Progenitor cell of endocrine pancreas (in vitro differentiated cells): ENCODE results near the gene CTNNBIP1. TPM values are rescaled to one million over a fixed set of nuclear protein-coding genes. Genes with fewer than 3 reads are reported as not detected.

Experiments
- DNase-seq: peaks from one replicate; pipeline ENCODE4 v3.0.0; 2021; ENCODE audit warnings: low spot score; ENCODE audit not compliant: unreplicated experiment
- H3K27ac Mint-ChIP-seq: 2 replicates; pipeline ENCODE4 v1.8.0; 2021; ENCODE audit warnings: mild to moderate bottlenecking, moderate library complexity, mixed read lengths
- H3K27me3 Mint-ChIP-seq: 2 replicates; pipeline ENCODE4 v1.8.0; 2021; ENCODE audit warnings: mixed read lengths
- H3K36me3 Mint-ChIP-seq: 2 replicates; pipeline ENCODE4 v1.8.0; 2022; ENCODE audit warnings: mixed read lengths; ENCODE audit not compliant: insufficient read depth
- H3K4me1 Mint-ChIP-seq: 2 replicates; pipeline ENCODE4 v1.8.0; 2021; ENCODE audit warnings: low read depth, mixed read lengths
- H3K4me3 Mint-ChIP-seq: 2 replicates; pipeline ENCODE4 v1.8.0; 2021; ENCODE audit warnings: low read depth, mild to moderate bottlenecking, moderate library complexity, mixed read lengths
- H3K9me3 Mint-ChIP-seq: 2 replicates; pipeline ENCODE4 v1.8.0; 2021; ENCODE audit warnings: low read depth, mixed read lengths
- total RNA-seq: library from RNA; stranded (reverse); gene quantifications from 2 replicates; pipeline ENCODE4 v1.2.1, GENCODE V29; 2021
- TF ChIP-seq, protein P1 (sequence below): fragments of 200-600 bp; sonication (generic); IDR thresholded peaks from one replicate; pipeline ENCODE4 v1.5.0; 2021; ENCODE audit warnings: antibody characterized with exemption, mild to moderate bottlenecking; ENCODE audit not compliant: unreplicated experiment

The CTNNBIP1 gene
- total RNA-seq, 1 donor from 2014 or later = 79.9 TPM

DNA sequence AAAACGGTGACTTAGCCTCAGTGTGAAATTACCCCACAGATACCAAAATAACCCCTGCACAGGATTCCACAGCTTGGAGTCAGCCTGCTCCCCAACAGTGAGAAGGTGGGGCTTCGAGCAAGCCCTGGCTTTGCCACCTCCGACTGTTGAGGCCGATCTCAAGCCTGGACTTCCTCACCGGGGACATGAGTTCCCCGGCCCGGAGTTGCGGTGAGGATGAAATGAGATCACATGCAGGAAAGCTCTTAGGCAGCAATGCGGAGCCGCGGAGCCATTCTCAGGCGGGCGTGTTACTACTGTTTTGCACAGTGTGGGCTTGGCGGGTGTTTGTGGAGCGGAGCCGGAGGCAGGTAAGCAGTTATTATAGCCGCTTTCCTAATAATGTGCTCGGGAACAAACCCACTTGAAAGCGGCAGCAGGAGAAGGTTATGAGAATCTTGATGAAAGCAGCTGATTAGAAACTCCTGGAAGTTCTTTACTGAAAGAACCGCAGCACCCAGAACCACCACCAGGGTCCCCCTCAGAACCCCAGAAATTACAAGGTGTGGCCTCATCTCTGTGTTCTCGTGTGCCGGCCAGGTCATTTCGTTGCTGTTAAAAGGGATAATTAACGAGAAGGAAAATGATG lies 82.4 kb downstream of the CTNNBIP1 start:
- TF ChIP-seq, protein P1, sequence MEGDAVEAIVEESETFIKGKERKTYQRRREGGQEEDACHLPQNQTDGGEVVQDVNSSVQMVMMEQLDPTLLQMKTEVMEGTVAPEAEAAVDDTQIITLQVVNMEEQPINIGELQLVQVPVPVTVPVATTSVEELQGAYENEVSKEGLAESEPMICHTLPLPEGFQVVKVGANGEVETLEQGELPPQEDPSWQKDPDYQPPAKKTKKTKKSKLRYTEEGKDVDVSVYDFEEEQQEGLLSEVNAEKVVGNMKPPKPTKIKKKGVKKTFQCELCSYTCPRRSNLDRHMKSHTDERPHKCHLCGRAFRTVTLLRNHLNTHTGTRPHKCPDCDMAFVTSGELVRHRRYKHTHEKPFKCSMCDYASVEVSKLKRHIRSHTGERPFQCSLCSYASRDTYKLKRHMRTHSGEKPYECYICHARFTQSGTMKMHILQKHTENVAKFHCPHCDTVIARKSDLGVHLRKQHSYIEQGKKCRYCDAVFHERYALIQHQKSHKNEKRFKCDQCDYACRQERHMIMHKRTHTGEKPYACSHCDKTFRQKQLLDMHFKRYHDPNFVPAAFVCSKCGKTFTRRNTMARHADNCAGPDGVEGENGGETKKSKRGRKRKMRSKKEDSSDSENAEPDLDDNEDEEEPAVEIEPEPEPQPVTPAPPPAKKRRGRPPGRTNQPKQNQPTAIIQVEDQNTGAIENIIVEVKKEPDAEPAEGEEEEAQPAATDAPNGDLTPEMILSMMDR = peak; percentile 46
- H3K27me3 Mint-ChIP-seq = peaks cover 26% of the 10 kb centered on the region
- no peaks in the 10 kb centered on the region for H3K9me3 Mint-ChIP-seq
- peaks cover 11% of the 10 kb centered on the region for H3K4me1 Mint-ChIP-seq
- H3K4me3 Mint-ChIP-seq = no peak overlapping the region
- DNase-seq = no peak
- H3K36me3 Mint-ChIP-seq = no peaks in the 10 kb centered on the region
- peak overlapping the region; percentile 80 for H3K27ac Mint-ChIP-seq

DNA sequence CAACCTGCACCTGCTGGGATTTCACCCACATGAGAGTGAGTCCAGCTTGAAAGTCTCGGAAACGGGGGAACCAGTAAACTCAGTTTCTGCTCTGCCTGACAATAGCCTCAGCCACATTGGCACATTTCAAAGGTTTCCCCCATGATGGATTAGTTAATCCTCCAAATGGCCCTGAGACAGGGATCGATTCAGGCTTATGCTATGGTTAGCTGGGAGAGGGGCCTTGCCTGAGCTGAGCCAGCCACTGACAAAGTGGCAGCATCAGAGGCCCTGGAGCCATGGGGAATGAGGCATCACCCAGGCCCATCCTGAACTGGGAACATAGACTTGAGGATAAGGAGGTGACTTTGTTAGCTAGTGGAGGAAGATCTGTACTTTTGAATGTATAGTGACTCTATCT lies 83.5 kb downstream of the CTNNBIP1 start:
- H3K27me3 Mint-ChIP-seq = peaks cover 26% of the 10 kb centered on the region
- DNase-seq = no peak
- H3K27ac Mint-ChIP-seq = no peak overlapping the region
- no peaks in the 10 kb centered on the region for H3K9me3 Mint-ChIP-seq
- peaks cover 22% of the 10 kb centered on the region for H3K4me1 Mint-ChIP-seq
- H3K4me3 Mint-ChIP-seq = no peak overlapping the region
- TF ChIP-seq, protein P1 = no peak
- no peaks in the 10 kb centered on the region for H3K36me3 Mint-ChIP-seq

DNA sequence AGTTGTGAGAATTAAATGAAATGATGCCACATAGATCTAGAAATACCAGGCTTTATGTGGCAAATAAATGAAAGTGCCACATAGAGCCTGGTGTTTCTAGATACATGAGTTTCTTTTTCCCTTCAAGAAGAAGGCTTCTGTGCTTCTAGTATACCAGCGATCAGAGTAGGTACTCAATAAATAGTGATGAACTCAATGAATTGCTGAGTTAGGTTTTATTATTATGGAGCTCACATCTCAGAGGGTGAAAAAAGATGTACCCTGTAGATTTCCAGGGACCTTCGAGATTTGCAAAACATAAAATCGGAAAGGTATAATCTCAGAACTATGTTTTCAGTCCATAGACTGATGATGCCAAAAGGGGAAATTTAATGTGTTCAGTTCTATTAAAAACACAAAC lies 84.0 kb downstream of the CTNNBIP1 start:
- H3K27me3 Mint-ChIP-seq = peaks cover 26% of the 10 kb centered on the region
- H3K27ac Mint-ChIP-seq = no peak overlapping the region
- H3K9me3 Mint-ChIP-seq = no peaks in the 10 kb centered on the region
- TF ChIP-seq, protein P1 = no peak
- no peaks in the 10 kb centered on the region for H3K36me3 Mint-ChIP-seq
- no peak for DNase-seq
- no peak overlapping the region for H3K4me3 Mint-ChIP-seq
- peaks cover 22% of the 10 kb centered on the region for H3K4me1 Mint-ChIP-seq

GRCh38 chr1:9825093-9826074 lies 84.7 kb downstream of the CTNNBIP1 start:
- H3K9me3 Mint-ChIP-seq = no peaks in the 10 kb centered on the region
- TF ChIP-seq, protein P1 = no peak
- peak overlapping the region; percentile 38 for H3K27ac Mint-ChIP-seq
- H3K36me3 Mint-ChIP-seq = peaks cover 1% of the 10 kb centered on the region
- H3K4me3 Mint-ChIP-seq = peak overlapping the region; percentile 72
- no peak for DNase-seq
- H3K4me1 Mint-ChIP-seq = peaks cover 24% of the 10 kb centered on the region
- H3K27me3 Mint-ChIP-seq = peaks cover 26% of the 10 kb centered on the region

DNA sequence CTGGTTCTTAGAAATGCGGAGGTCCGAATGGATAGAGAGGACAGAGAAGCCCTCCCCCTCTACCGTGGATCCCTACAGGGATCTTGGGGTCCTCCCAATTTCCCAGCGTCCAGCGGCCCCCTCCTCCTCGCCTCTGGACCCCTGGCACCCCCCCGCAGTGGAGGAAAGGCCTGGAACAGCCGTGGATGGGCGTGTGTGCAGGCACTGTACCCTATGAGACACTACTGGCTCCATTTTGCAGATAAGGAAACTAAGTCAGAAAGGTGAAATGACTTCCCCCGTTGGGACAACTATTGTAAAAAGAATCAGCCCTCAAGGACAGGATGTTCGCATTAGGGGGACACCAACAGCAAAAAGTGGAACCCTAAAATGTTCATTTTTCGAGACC lies 85.4 kb downstream of the CTNNBIP1 start:
- Mint-ChIP-seq H3K4me3 (peak overlapping the region; percentile 72), H3K27ac (no peak overlapping the region), H3K4me1 (peaks cover 27% of the 10 kb centered on the region), H3K9me3 (no peaks in the 10 kb centered on the region), H3K27me3 (peaks cover 26% of the 10 kb centered on the region), H3K36me3 (peaks cover 1% of the 10 kb centered on the region)
- no peak for DNase-seq
- TF ChIP-seq, protein P1 = no peak
